ENCODE measurements around the gene ATRIP.

ATRIP gene

GRCh38 chr3:48493203-48493501, 46.6 kb downstream of the ATRIP start:
- Histone ChIP-seq H3K27me3 (ENCODE audit: control insufficient read depth, insufficient read depth, low read length) (no peaks in the 10 kb centered on the region), H3K36me3 (ENCODE audit: control insufficient read depth, insufficient read depth, low read length) (peaks cover 16% of the 10 kb centered on the region; the same call in 1 of the 2 replicates), H3K4me1 (ENCODE audit: control insufficient read depth, insufficient read depth, low read length) (no peaks in the 10 kb centered on the region), H3K9me3 (ENCODE audit: control insufficient read depth, insufficient read depth, low read length) (no peaks in the 10 kb centered on the region), H3K4me3 (ENCODE audit: low read depth, low read length) (no peak overlapping the region), H3K9ac (ENCODE audit: low read depth, low read length) (no peak overlapping the region), H3K27ac (ENCODE audit: low read depth, low read length) (no peak overlapping the region)

- 0 out of 2 replicates have a peak, but pooled peaks cover 3% of the 10 kb centered on the region for H3K27me3 ChIP-seq (ENCODE audit: control insufficient read depth, insufficient read depth, low read length)
- no peak overlapping the region for H3K4me3 ChIP-seq (ENCODE audit: low read depth, low read length)
- peaks cover 23% of the 10 kb centered on the region for H3K36me3 ChIP-seq (ENCODE audit: control insufficient read depth, insufficient read depth, low read length)
- no peaks in the 10 kb centered on the region for H3K9me3 ChIP-seq (ENCODE audit: control insufficient read depth, insufficient read depth, low read length)
- H3K27ac ChIP-seq (ENCODE audit: low read depth, low read length) = no peak overlapping the region
- H3K9ac ChIP-seq (ENCODE audit: low read depth, low read length) = no peak overlapping the region
- H3K4me1 ChIP-seq (ENCODE audit: control insufficient read depth, insufficient read depth, low read length) = peaks cover 16% of the 10 kb centered on the region
Measured at GRCh38 chr3:48500656-48501055, 54.1 kb downstream of the ATRIP start.

DNA sequence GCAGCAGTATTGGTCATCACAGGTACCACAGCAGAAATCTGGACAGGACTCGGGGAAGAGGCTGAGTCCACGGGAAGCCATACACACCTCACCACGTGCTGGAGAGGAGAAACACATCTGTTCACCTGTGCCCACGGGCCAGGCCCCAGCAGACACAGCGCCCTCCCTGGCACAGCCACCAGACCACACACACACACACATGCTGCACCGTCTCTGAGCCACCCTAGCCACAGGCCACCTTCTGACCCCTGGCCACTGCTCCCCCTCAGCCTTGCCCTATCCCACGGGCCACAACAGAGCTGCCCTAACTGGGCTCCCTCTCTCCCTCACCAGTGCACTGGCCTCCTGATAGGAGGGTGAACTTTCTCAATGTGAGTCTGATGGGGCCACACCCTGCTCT, 54.7 kb downstream of the ATRIP start:
- H3K36me3 ChIP-seq (ENCODE audit: control insufficient read depth, insufficient read depth, low read length) = peaks cover 23% of the 10 kb centered on the region

DNA sequence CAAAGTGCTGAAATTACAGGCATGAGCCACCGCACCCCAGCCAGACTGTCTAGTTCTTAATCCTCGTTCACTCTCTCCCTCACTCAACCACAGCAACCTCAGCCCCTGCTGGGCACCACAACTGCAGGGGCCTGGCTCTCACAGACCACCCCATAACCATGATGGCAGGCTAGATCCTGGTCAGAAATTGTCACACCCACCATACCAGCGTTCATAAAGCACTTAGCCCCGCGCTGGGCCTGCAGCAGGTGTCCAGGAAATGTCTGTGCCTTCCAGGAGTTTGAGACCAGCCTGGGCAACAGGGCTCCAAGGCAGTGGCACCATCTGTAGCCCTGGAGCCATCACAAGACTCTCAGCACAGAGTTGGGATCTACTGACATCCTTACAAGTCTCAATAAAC, 55.6 kb downstream of the ATRIP start:
- Histone ChIP-seq H3K9ac (ENCODE audit: low read depth, low read length) (no peak overlapping the region), H3K27ac (ENCODE audit: low read depth, low read length) (no peak overlapping the region), H3K4me3 (ENCODE audit: low read depth, low read length) (no peak overlapping the region), H3K9me3 (ENCODE audit: control insufficient read depth, insufficient read depth, low read length) (no peaks in the 10 kb centered on the region), H3K36me3 (ENCODE audit: control insufficient read depth, insufficient read depth, low read length) (peaks cover 23% of the 10 kb centered on the region), H3K4me1 (ENCODE audit: control insufficient read depth, insufficient read depth, low read length) (peaks cover 20% of the 10 kb centered on the region), H3K27me3 (ENCODE audit: control insufficient read depth, insufficient read depth, low read length) (0 out of 2 replicates have a peak, but pooled peaks cover 3% of the 10 kb centered on the region)

More for the DNA sequence above, 54.7 kb downstream of the ATRIP start:
- Histone ChIP-seq H3K9me3 (ENCODE audit: control insufficient read depth, insufficient read depth, low read length) (no peaks in the 10 kb centered on the region), H3K27ac (ENCODE audit: low read depth, low read length) (no peak overlapping the region), H3K4me3 (ENCODE audit: low read depth, low read length) (no peak overlapping the region), H3K4me1 (ENCODE audit: control insufficient read depth, insufficient read depth, low read length) (peaks cover 16% of the 10 kb centered on the region), H3K9ac (ENCODE audit: low read depth, low read length) (no peak overlapping the region), H3K27me3 (ENCODE audit: control insufficient read depth, insufficient read depth, low read length) (0 out of 2 replicates have a peak, but pooled peaks cover 3% of the 10 kb centered on the region)

DNA sequence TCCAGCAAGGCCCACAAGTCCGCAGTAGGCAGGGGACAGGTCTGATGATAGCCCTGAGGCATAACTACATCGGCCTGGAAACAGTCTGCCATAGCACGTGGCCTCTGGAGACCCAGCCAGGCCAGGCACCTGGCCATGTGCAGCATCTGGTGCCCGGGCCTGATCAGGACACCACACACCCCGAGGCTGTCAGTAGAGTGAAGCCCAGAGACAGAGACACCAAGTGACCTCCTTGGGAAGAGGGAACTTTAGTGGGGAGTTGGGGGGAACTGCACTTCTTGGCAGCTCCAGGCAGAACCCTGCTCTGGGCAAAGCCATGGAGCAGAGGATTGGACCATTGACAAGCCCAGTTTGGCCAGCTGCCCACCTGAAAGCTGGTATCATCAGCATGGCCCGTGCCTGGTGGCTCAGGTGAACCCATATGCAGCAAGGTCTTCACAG, 56.2 kb downstream of the ATRIP start:
- Histone ChIP-seq H3K27me3 (ENCODE audit: control insufficient read depth, insufficient read depth, low read length) (0 out of 2 replicates have a peak, but pooled peaks cover 3% of the 10 kb centered on the region), H3K27ac (ENCODE audit: low read depth, low read length) (no peak overlapping the region), H3K9me3 (ENCODE audit: control insufficient read depth, insufficient read depth, low read length) (no peaks in the 10 kb centered on the region), H3K9ac (ENCODE audit: low read depth, low read length) (no peak overlapping the region), H3K4me3 (ENCODE audit: low read depth, low read length) (peak overlapping the region; percentile 72), H3K4me1 (ENCODE audit: control insufficient read depth, insufficient read depth, low read length) (peaks cover 24% of the 10 kb centered on the region), H3K36me3 (ENCODE audit: control insufficient read depth, insufficient read depth, low read length) (peaks cover 21% of the 10 kb centered on the region)

- H3K4me3 ChIP-seq (ENCODE audit: low read depth, low read length) = peak overlapping the region; percentile 72
- no peaks in the 10 kb centered on the region for H3K9me3 ChIP-seq (ENCODE audit: control insufficient read depth, insufficient read depth, low read length)
- H3K27ac ChIP-seq (ENCODE audit: low read depth, low read length) = peak overlapping the region; percentile 40
- peak overlapping the region; percentile 39; the same call in 1 of the 2 replicates for H3K9ac ChIP-seq (ENCODE audit: low read depth, low read length)
- H3K4me1 ChIP-seq (ENCODE audit: control insufficient read depth, insufficient read depth, low read length) = peaks cover 24% of the 10 kb centered on the region
- 0 out of 2 replicates have a peak, but pooled peaks cover 3% of the 10 kb centered on the region for H3K27me3 ChIP-seq (ENCODE audit: control insufficient read depth, insufficient read depth, low read length)
- peaks cover 15% of the 10 kb centered on the region; the same call in 1 of the 2 replicates for H3K36me3 ChIP-seq (ENCODE audit: control insufficient read depth, insufficient read depth, low read length)
Measured at GRCh38 chr3:48503401-48504050, 57.0 kb downstream of the ATRIP start.

DNA sequence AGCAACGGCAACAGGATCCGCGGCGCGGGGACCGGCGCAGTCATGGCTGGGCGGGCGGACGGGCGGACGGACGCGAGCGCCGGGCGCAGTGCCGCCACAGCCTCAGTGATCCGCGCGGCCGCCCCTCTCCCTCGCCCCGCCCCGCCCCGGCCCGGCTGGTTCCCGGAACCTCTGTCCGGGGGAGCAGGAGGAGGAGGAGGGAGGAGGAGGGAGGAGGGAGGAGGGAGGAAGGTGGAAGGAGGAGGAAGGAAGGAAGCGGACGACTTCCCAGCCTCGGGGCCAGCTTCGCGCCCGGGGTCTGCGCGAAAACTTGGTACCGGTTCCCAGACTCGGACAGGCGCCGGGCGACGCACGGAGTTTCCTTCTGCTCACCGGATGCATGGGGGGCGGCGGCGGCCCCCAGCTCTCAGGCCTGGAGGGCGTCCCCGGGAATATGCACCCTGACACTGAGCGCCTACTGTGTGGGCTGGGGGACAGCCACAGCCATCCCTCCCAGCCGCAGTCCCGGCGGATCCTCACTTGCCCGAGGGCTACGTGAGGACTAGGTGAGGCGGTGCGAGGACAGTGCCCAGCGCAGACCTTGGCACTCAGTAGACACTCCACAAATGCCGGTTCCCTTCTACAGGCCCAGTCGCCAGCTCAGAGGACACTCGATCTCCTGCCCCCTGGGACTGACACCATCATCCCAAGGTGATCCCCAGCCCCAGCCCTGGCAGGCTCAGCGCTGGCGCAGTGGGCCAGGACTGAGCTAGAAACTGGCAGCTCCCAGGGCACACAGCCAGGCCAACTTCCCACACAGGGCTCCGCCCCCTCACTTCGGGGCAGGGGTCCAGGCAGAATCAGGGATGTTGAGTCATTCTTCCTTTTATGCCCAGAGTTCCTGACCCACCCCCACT, 57.8 kb downstream of the ATRIP start, which contains the start of gene SHISA5:
Gene SHISA5, minus strand, starts transcription at position 124 of the 896 bp plus-strand sequence. Its CDS starts 80 bp downstream, at position 44.
- peak within 1 kb of the TSS; percentile 40 for H3K27ac ChIP-seq (ENCODE audit: low read depth, low read length)
- peak within 1 kb of the TSS; percentile 72 for H3K4me3 ChIP-seq (ENCODE audit: low read depth, low read length)

DNA sequence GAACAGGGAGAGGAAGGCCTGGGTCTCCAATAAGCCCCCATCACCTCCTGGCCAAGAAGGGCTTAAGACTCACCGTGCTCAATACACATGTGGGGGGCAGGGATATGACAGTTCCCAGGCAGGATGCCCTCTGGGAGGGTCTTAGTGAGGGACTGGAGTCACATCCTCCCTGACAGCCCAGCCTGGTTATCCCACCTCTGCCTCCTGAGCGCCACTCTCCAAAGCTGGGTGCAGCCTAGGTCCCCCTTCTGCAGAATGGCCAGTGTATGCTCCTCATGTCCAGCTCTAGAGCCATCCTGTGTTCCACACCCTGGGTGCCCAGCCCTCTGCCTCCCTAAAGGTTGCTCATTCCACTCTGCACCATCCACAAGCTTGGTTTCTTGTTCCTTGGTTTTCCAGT, 58.6 kb downstream of the ATRIP start:
- no peak overlapping the region for H3K9ac ChIP-seq (ENCODE audit: low read depth, low read length)
- no peaks in the 10 kb centered on the region for H3K9me3 ChIP-seq (ENCODE audit: control insufficient read depth, insufficient read depth, low read length)
- H3K4me1 ChIP-seq (ENCODE audit: control insufficient read depth, insufficient read depth, low read length) = peaks cover 32% of the 10 kb centered on the region
- 0 out of 2 replicates have a peak, but pooled peaks cover 3% of the 10 kb centered on the region for H3K27me3 ChIP-seq (ENCODE audit: control insufficient read depth, insufficient read depth, low read length)
- H3K27ac ChIP-seq (ENCODE audit: low read depth, low read length) = no peak overlapping the region
- peaks cover 7% of the 10 kb centered on the region; the same call in 1 of the 2 replicates for H3K36me3 ChIP-seq (ENCODE audit: control insufficient read depth, insufficient read depth, low read length)
- no peak overlapping the region; the same call in 1 of the 2 replicates for H3K4me3 ChIP-seq (ENCODE audit: low read depth, low read length)

More for the DNA sequence above, 57.8 kb downstream of the ATRIP start, which contains the start of gene SHISA5:
- Histone ChIP-seq H3K9ac (ENCODE audit: low read depth, low read length) (peak within 1 kb of the TSS; percentile 39; the same call in 1 of the 2 replicates), H3K36me3 (ENCODE audit: control insufficient read depth, insufficient read depth, low read length) (peaks cover 12% of the 10 kb centered on the region; the same call in 1 of the 2 replicates), H3K9me3 (ENCODE audit: control insufficient read depth, insufficient read depth, low read length) (no peaks in the 10 kb centered on the region), H3K27me3 (ENCODE audit: control insufficient read depth, insufficient read depth, low read length) (0 out of 2 replicates have a peak, but pooled peaks cover 3% of the 10 kb centered on the region), H3K4me1 (ENCODE audit: control insufficient read depth, insufficient read depth, low read length) (peaks cover 29% of the 10 kb centered on the region)

- Histone ChIP-seq H3K27me3 (ENCODE audit: control insufficient read depth, insufficient read depth, low read length) (0 out of 2 replicates have a peak, but pooled peaks cover 3% of the 10 kb centered on the region), H3K4me3 (ENCODE audit: low read depth, low read length) (no peak overlapping the region), H3K9ac (ENCODE audit: low read depth, low read length) (no peak overlapping the region), H3K4me1 (ENCODE audit: control insufficient read depth, insufficient read depth, low read length) (peaks cover 32% of the 10 kb centered on the region), H3K9me3 (ENCODE audit: control insufficient read depth, insufficient read depth, low read length) (no peaks in the 10 kb centered on the region), H3K27ac (ENCODE audit: low read depth, low read length) (no peak overlapping the region), H3K36me3 (ENCODE audit: control insufficient read depth, insufficient read depth, low read length) (no peaks in the 10 kb centered on the region)
Measured at GRCh38 chr3:48505968-48506504, 59.5 kb downstream of the ATRIP start.

- no peak overlapping the region for H3K4me3 ChIP-seq (ENCODE audit: low read depth, low read length)
- H3K4me1 ChIP-seq (ENCODE audit: control insufficient read depth, insufficient read depth, low read length) = peaks cover 32% of the 10 kb centered on the region
- no peak overlapping the region for H3K9ac ChIP-seq (ENCODE audit: low read depth, low read length)
- no peaks in the 10 kb centered on the region for H3K9me3 ChIP-seq (ENCODE audit: control insufficient read depth, insufficient read depth, low read length)
- H3K27me3 ChIP-seq (ENCODE audit: control insufficient read depth, insufficient read depth, low read length) = 0 out of 2 replicates have a peak, but pooled peaks cover 3% of the 10 kb centered on the region
- H3K36me3 ChIP-seq (ENCODE audit: control insufficient read depth, insufficient read depth, low read length) = no peaks in the 10 kb centered on the region
- H3K27ac ChIP-seq (ENCODE audit: low read depth, low read length) = peak overlapping the region; percentile 36
Measured at GRCh38 chr3:48507256-48508061, 60.9 kb downstream of the ATRIP start.

Data from HUES48 (cell line).